Activated naive CD4-positive, alpha-beta T cell treated with anti-CD3 and anti-CD28 coated beads, Interleukin-2, amount 50 U/mL, for 24 hours (primary cell): ENCODE measurements around the gene VPS51.

Source experiments
- H3K27ac Mint-ChIP-seq: one replicate; pipeline ENCODE4 v1.8.0; 2021; ENCODE audit warnings: mild to moderate bottlenecking, mixed read lengths
- H3K27me3 Mint-ChIP-seq: one replicate; pipeline ENCODE4 v1.8.0; 2021; ENCODE audit warnings: mixed read lengths
- H3K36me3 Mint-ChIP-seq: one replicate; pipeline ENCODE4 v1.8.0; 2021; ENCODE audit warnings: mixed read lengths
- H3K4me1 Mint-ChIP-seq: one replicate; pipeline ENCODE4 v1.8.0; 2021; ENCODE audit warnings: mixed read lengths
- H3K4me3 Mint-ChIP-seq: one replicate; pipeline ENCODE4 v1.8.0; 2021; ENCODE audit warnings: mild to moderate bottlenecking, mixed read lengths
- H3K9me3 Mint-ChIP-seq: one replicate; pipeline ENCODE4 v1.8.0; 2021; ENCODE audit warnings: mixed read lengths

Gene VPS51

GRCh38 chr11:65065851-65066250, 30.2 kb upstream of the VPS51 start:
- Mint-ChIP-seq H3K4me1 (no peaks in the 10 kb centered on the region), H3K4me3 (no peak overlapping the region), H3K27ac (no peak overlapping the region), H3K9me3 (no peaks in the 10 kb centered on the region), H3K27me3 (no peaks in the 10 kb centered on the region), H3K36me3 (no peaks in the 10 kb centered on the region)

- no peaks in the 10 kb centered on the region for H3K36me3 Mint-ChIP-seq
- no peaks in the 10 kb centered on the region for H3K9me3 Mint-ChIP-seq
- no peak overlapping the region for H3K27ac Mint-ChIP-seq
- H3K27me3 Mint-ChIP-seq = no peaks in the 10 kb centered on the region
- no peaks in the 10 kb centered on the region for H3K4me1 Mint-ChIP-seq
- no peak overlapping the region for H3K4me3 Mint-ChIP-seq
Measured at GRCh38 chr11:65066315-65066714, 29.7 kb upstream of the VPS51 start.

GRCh38 chr11:65066805-65067291, 29.2 kb upstream of the VPS51 start:
- Mint-ChIP-seq H3K36me3 (no peaks in the 10 kb centered on the region), H3K27me3 (no peaks in the 10 kb centered on the region), H3K4me1 (no peaks in the 10 kb centered on the region), H3K9me3 (no peaks in the 10 kb centered on the region), H3K27ac (no peak overlapping the region), H3K4me3 (no peak overlapping the region)

GRCh38 chr11:65067446-65067845, 28.6 kb upstream of the VPS51 start:
- H3K4me1 Mint-ChIP-seq = no peaks in the 10 kb centered on the region
- H3K27me3 Mint-ChIP-seq = no peaks in the 10 kb centered on the region
- no peak overlapping the region for H3K4me3 Mint-ChIP-seq
- peak overlapping the region; percentile 35 for H3K27ac Mint-ChIP-seq
- H3K36me3 Mint-ChIP-seq = no peaks in the 10 kb centered on the region
- H3K9me3 Mint-ChIP-seq = no peaks in the 10 kb centered on the region

GRCh38 chr11:65069217-65069616, 26.8 kb upstream of the VPS51 start:
- Mint-ChIP-seq H3K4me1 (no peaks in the 10 kb centered on the region), H3K27me3 (no peaks in the 10 kb centered on the region), H3K36me3 (no peaks in the 10 kb centered on the region), H3K27ac (no peak overlapping the region), H3K9me3 (no peaks in the 10 kb centered on the region), H3K4me3 (no peak overlapping the region)

GRCh38 chr11:65071907-65072630, 23.9 kb upstream of the VPS51 start:
- Mint-ChIP-seq H3K9me3 (no peaks in the 10 kb centered on the region), H3K4me1 (no peaks in the 10 kb centered on the region), H3K36me3 (no peaks in the 10 kb centered on the region), H3K27me3 (no peaks in the 10 kb centered on the region), H3K4me3 (no peak overlapping the region), H3K27ac (no peak overlapping the region)

GRCh38 chr11:65072631-65072966, 23.4 kb upstream of the VPS51 start:
- H3K9me3 Mint-ChIP-seq = no peaks in the 10 kb centered on the region
- H3K4me3 Mint-ChIP-seq = no peak overlapping the region
- H3K27me3 Mint-ChIP-seq = no peaks in the 10 kb centered on the region
- no peak overlapping the region for H3K27ac Mint-ChIP-seq
- no peaks in the 10 kb centered on the region for H3K36me3 Mint-ChIP-seq
- H3K4me1 Mint-ChIP-seq = no peaks in the 10 kb centered on the region

GRCh38 chr11:65077451-65077850, 18.6 kb upstream of the VPS51 start:
- H3K4me3 Mint-ChIP-seq = no peak overlapping the region

GRCh38 chr11:65078151-65078550, 17.9 kb upstream of the VPS51 start:
- no peaks in the 10 kb centered on the region for H3K27me3 Mint-ChIP-seq
- H3K36me3 Mint-ChIP-seq = no peaks in the 10 kb centered on the region
- H3K4me1 Mint-ChIP-seq = peaks cover 9% of the 10 kb centered on the region
- no peak overlapping the region for H3K27ac Mint-ChIP-seq
- H3K4me3 Mint-ChIP-seq = no peak overlapping the region
- no peaks in the 10 kb centered on the region for H3K9me3 Mint-ChIP-seq

More at GRCh38 chr11:65077451-65077850, 18.6 kb upstream of the VPS51 start:
- no peaks in the 10 kb centered on the region for H3K27me3 Mint-ChIP-seq
- H3K27ac Mint-ChIP-seq = no peak overlapping the region
- no peaks in the 10 kb centered on the region for H3K9me3 Mint-ChIP-seq
- H3K36me3 Mint-ChIP-seq = no peaks in the 10 kb centered on the region
- peaks cover 9% of the 10 kb centered on the region for H3K4me1 Mint-ChIP-seq

GRCh38 chr11:65078786-65079342, 17.1 kb upstream of the VPS51 start:
- Mint-ChIP-seq H3K9me3 (no peaks in the 10 kb centered on the region), H3K27me3 (no peaks in the 10 kb centered on the region), H3K36me3 (no peaks in the 10 kb centered on the region), H3K4me3 (no peak overlapping the region), H3K27ac (no peak overlapping the region), H3K4me1 (peaks cover 13% of the 10 kb centered on the region)

- Mint-ChIP-seq H3K4me3 (peak overlapping the region; percentile 95), H3K9me3 (no peaks in the 10 kb centered on the region), H3K36me3 (peaks cover 1% of the 10 kb centered on the region), H3K4me1 (peaks cover 21% of the 10 kb centered on the region), H3K27me3 (no peaks in the 10 kb centered on the region), H3K27ac (peak overlapping the region; percentile 98)
Measured at GRCh38 chr11:65083134-65083833, 12.7 kb upstream of the VPS51 start.

GRCh38 chr11:65083834-65084597, 12.0 kb upstream of the VPS51 start, which contains the start of the genes CDCA5 and ZFPL1:
Gene CDCA5 (minus strand): TSS chr11:65084040. CDS start chr11:65083978, 62 bp downstream.
Gene ZFPL1 (plus strand): TSS chr11:65084222. CDS start chr11:65084699, 477 bp downstream.
- Mint-ChIP-seq H3K9me3 (no peaks in the 10 kb centered on the region), H3K4me1 (peaks cover 15% of the 10 kb centered on the region), H3K36me3 (peaks cover 4% of the 10 kb centered on the region), H3K4me3 (peak within 1 kb of the TSS; percentile 95), H3K27me3 (no peaks in the 10 kb centered on the region), H3K27ac (peak within 1 kb of the TSS; percentile 98)

GRCh38 chr11:65084598-65085375, 11.2 kb upstream of the VPS51 start:
- H3K27ac Mint-ChIP-seq = peak overlapping the region; percentile 98
- H3K4me1 Mint-ChIP-seq = peaks cover 15% of the 10 kb centered on the region
- H3K9me3 Mint-ChIP-seq = no peaks in the 10 kb centered on the region
- H3K36me3 Mint-ChIP-seq = peaks cover 4% of the 10 kb centered on the region
- peak overlapping the region; percentile 95 for H3K4me3 Mint-ChIP-seq
- no peaks in the 10 kb centered on the region for H3K27me3 Mint-ChIP-seq

GRCh38 chr11:65085446-65085845, 10.6 kb upstream of the VPS51 start:
- peak overlapping the region; percentile 95 for H3K4me3 Mint-ChIP-seq
- peaks cover 4% of the 10 kb centered on the region for H3K36me3 Mint-ChIP-seq
- no peaks in the 10 kb centered on the region for H3K9me3 Mint-ChIP-seq
- H3K27ac Mint-ChIP-seq = peak overlapping the region; percentile 3
- H3K27me3 Mint-ChIP-seq = no peaks in the 10 kb centered on the region
- peaks cover 15% of the 10 kb centered on the region for H3K4me1 Mint-ChIP-seq

GRCh38 chr11:65086809-65087208, 9.2 kb upstream of the VPS51 start:
- H3K4me3 Mint-ChIP-seq = no peak overlapping the region
- no peaks in the 10 kb centered on the region for H3K9me3 Mint-ChIP-seq
- H3K36me3 Mint-ChIP-seq = peaks cover 4% of the 10 kb centered on the region
- peaks cover 15% of the 10 kb centered on the region for H3K4me1 Mint-ChIP-seq
- H3K27me3 Mint-ChIP-seq = no peaks in the 10 kb centered on the region
- H3K27ac Mint-ChIP-seq = peak overlapping the region; percentile 51
